HG02870 (cell line): ENCODE data around the gene MT1M.

ENCODE experiments used
- ATAC-seq: cut with Tn5 transposase; IDR thresholded peaks from one replicate; pipeline ENCODE4 v1.9.1; 2021; ENCODE audit warnings: mild to moderate bottlenecking, moderate library complexity; ENCODE audit not compliant: unreplicated experiment

The MT1M gene

DNA sequence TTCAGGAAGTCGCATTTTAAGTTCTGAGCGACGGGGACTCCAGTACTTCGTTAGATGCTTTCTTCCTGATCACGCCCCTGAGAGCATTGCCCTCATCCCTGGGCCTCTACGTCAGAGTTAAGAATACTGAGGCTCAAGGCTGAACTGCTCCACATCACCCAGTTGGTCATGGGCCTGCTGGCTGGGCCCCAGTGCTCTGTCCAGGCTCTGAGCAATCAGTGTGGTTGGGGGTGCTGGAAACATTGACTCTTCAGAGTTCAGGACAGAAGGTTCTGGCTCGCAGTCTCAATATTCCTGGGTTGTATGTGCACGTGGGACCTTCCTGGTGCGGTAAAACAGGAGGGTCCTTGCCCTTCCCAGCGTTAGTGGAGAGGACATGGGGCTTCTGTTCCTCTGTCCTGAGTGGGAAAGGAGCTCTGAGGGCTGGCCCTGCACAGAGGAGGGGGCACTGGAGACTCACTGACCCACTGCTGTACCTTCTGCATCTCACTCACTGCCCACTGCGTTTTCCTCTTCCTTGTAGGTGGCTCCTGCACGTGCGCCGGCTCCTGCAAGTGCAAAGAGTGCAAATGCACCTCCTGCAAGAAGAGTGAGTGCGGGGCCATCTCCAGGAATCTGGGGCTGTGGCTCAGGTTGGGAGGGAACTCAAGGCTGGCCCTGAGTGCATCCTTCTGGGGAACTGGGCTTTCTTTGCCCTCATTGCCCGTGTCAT is 6.4 kb upstream of the MT1M start:
- ATAC-seq: no peak

DNA sequence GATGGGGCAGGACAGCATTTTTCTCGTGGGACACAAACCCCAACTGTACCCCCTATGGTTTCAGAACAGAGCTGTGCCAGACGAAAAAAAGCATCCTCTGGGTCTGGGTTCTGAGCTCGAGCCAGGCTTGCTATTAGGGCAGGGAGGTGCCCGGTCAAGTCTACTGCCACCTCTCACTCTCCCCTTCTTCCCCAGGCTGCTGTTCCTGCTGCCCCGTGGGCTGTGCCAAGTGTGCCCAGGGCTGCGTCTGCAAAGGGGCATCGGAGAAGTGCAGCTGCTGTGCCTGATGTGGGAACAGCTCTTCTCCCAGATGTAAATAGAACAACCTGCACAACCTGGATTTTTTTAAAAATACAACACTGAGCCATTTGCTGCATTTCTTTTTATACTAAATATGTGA is 5.8 kb upstream of the MT1M start:
- ATAC-seq: no peak

DNA sequence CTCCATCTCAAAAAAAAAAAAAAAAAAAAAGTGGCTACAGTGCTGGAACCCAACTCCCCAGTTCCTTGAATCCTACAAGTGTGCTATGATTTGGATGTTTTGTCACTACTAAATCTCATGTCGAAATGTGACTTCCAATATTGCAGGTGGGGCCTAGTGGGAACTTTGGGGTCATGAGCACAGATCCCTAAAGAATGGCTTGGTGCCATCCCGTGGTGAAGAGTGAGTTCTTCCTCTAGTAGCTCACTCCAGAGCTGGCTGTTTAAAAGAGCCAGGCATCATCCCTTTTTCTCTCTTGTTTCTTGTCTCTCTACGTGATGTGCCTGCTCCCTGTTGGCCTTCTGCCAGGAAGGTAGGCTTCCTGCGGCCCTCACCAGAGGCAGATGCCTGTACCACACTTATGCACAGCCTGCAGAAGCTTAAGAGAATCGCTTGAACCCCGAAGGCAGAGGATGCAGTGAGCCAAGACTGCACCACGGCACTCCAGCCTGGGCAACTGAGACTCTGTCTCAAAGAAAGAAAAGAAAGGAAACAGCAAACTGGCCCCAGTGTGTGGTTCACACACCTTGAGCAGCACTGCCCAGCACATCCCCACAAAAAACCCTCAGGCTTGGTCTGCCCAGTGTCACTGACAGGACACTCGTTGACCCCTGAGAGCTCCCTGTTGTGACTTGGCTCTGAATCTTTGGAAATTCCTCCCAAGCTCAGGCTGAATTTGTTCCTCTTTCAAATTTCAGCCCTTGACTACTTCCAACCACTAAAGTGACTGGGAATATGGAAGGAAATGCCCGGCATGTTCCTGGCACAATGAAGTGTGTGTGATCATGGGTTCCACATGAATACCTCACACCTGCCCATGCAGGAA is 3.7 kb upstream of the MT1M start:
- ATAC-seq: no peak

DNA sequence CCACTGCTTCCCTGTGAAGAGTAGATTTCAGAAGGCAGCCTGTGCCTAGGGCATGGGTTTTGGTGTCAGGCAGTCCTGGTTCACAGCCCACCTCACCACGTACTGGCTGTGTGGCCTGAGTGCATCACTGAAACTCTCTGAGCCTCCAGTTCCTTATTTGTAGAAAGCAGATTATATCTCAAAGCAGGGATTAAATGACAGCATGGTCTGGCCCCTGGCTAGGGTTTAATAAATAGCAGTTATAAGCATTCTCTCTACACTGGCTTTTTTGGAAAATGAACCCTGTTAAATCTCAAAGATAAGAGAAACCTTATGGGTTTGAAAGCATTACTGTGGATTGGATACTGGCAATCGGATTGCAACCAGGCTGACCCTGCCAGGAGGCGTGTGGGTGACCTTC is 2.9 kb upstream of the MT1M start:
- ATAC-seq: no peak

DNA sequence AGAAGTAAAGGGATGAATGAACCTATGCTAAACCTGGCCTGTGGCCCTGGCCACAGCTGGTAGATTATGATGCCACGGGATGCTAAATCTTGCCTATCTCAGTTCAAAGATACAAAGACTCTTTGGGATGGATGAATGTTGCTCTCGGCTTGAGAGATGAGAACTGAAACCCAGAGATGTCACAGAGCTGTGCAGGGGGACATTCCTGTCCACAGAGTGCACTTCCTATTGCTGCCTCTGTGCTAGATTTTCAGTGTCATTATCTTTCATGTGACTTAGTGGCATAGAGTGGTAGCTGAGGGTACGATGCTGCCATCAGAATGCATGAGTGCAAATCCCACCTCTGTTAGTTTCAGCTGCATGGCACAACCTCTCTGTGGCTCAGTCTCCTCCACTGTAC is 2.3 kb upstream of the MT1M start:
- peak; percentile 79 for ATAC-seq

DNA sequence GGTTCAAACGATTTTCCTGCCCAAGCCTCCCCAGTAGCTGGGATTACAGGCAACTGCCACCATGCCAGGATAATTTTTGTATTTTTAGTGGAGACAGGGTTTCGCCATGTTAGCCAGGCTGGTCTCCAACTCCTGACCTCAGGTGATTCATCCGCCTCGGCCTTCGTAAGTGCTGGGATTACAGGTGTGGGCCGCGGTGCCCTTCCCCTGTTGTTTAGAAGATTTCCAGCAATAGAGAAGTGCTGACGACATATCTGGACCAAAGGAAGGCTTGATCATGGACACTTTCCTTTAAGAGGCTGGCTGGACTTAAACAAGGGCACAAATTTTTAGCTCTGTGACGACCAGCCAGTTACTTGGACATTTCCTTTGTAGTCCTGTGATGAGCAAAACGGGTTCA is 1.3 kb upstream of the MT1M start:
- no peak for ATAC-seq

DNA sequence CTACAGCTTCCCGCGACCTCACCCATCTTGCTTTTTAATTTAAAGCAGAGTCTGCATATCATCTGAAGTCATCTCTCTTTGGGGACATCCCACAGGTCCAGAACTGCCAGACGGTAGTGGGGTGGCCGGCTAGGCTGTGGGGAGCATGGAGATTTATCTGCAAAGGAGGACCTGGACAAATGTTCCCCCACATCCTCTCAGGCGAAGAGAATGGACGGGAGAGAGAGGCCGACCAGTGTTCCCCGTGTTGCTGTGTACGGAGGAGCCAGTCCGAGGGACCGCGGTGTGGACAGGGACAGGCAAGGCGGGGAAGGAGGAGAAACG is 665 bp upstream of the MT1M start:
- no peak for ATAC-seq

DNA sequence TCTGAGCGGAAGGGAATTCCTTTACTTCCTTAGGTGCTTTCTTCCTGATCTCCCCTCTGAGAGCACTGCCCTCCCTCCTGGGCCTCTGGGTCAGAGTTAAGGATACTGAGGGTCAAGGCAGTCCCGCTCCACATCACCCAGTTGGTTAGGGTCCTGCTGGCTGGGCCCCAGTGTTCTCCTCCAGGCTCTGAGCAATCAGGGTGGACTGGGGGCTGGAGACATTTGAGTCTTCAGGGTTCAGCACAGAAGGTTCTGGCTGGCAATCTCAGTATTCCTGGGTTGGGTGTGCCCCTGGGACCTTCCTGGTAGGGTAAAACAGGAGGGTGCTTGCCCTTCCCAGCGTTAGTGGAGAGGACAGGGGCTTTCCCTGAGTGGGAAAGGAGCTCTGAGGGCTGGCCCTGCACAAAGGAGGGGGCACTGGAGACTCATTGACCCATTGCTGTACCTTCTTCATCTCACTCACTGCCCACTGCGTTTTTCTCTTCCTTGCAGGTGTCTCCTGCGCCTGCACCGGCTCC is 448 bp downstream of the MT1M start:
- ATAC-seq: no peak

DNA sequence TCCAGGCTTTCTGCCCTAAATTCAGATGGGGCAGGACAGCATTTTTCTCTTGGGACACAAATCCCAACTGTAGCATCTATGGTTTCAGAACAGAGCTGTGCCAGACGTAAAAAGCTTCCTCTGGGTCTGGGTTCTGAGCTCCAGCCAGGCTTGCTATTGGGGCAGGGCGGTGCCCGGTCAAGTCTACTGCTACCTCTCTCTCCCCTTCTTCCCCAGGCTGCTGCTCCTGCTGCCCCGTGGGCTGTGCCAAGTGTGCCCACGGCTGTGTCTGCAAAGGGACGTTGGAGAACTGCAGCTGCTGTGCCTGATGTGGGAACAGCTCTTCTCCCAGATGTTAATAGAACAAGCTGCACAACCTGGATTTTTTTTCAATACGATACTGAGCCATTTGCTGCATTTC is 1.1 kb downstream of the MT1M start:
- ATAC-seq: no peak

DNA sequence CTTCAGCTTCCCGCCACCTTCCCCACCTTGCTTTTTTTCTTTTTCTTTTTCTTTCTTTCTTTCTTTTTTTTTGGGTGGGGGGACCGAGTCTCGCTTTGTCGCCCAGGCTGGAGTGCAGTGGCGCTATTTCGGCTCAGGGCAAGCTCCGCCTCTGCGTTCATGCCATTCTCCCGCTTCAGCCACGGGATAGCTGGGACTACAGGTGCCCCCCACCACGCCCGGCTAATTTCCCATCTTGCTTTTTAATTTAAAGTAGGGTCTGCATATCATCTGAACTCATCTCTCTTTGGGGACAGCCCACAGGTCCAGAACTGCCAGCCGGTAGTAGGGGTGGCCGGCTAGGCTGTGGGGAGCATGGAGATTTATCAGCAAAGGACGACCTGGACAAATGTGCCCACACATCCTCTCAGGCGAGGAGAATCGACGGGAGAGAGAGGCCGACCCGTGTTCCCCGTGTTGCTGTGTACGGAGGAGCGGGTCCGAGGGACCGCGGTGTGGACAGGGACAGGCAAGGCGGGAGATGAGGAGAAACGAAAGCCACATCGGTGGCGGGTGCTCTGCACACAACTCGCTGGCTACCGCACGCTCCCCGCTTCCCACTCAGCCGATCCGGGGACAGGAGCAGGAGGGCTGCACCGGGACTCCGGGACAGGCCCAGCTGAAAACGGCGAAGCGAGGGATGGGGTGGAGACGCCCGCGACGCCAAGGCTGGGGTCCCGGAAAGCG is 2.4 kb downstream of the MT1M start:
- ATAC-seq: no peak

DNA sequence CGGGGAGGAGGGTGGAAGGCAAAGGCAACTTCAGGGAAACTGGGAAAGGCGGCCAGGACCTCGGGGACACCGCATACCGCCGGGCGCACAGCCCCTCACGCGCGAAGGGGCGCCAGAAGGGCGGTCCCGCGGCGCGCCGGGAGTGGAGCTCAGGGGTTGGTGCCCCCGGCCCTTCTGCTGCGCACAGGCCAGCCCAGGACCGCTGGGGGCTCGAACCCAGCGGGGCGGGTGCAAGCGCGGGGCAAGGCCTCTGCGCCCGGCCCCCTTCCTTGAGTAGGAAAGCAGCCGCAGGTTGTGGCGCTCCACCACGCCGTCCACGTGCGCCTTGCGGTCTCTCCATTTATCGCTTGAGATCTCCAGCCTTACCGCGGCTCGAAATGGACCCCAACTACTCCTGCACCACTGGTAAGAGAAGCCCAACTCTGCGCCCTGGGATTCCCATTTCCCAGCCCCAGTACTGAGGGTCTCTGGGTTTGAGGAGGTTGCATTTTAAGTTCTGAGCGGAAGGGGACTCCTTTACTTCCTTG is 3.0 kb downstream of the MT1M start:
- no peak for ATAC-seq

DNA sequence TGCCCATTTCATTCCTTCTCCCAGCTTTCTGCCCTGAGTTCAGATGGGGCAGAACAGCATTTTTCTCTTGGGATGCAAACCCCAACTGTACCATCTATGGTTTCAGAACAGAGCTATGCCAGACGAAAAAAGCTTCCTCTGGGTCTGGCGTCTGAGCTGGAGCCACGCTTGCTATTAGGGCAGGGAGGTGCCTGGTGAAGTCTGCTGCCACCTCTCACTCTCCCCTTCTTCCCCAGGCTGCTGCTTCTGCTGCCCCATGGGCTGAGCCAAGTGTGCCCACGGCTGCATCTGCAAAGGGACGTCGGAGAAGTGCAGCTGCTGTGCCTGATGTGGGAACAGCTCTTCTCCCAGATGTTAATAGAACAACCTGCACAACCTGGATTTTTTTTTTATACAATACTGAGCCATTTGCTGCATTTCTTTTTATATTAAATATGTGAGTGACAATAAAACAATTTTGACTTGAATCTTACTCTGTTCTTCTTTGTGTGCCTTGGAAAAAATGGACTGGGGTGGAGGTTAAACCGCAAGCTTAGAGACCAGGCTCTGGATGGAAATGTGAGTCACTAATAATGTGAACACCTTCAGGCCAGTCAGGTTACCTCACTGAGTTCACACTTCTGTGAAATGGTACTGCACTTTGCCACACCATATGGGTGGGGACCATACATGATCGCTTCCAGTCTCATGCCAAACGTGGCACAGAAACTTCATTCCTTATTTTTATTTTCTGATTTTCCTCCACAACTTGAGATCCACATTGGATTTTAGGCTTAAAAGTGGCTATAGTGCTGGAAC is 4.4 kb downstream of the MT1M start:
- ATAC-seq: no peak

DNA sequence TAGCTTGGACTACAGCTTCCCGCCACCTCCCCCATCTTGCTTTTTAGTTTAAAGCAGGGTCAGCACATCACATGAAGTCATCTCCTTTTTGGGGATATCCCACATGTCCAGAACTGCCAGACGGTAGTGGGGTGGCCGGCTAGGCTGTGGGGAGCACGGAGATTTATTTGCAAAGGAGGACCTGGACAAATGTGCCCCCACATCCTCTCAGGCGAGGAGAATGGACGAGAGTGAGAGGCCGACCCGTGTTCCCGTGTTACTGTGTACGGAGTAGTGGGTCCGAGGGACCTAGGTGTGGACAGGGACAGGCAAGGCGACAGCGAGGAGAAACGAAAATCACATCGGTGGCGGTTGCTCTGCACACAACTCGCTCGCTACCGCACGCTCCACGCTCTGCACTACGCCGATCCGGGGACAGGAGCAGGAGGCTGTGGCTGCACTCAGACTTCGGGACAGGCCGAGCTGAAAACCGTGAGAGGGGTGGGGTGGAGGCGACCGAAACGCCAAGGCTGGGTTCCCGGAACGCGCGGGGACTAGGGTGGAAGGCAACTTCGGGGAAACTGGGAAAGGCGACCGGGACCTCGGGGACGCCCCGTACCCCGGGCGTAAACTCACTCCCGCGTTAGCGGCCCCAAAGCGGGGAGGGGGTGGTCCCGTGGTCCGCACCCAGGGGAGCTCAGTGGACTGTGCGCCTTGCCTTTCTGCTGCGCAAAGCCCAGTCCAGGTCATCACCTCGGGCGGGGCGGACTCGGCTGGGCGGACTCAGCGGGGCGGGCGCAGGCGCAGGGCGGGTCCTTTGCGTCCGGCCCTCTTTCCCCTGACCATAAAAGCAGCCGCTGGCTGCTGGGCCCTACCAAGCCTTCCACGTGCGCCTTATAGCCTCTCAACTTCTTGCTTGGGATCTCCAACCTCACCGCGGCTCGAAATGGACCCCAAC is 5.6 kb downstream of the MT1M start, which contains the start of gene MT1A:
MT1A (plus strand) TSS at position 853 of the 937 bp plus-strand sequence; CDS start at position 926, 73 bp downstream.
- no peak for ATAC-seq

DNA sequence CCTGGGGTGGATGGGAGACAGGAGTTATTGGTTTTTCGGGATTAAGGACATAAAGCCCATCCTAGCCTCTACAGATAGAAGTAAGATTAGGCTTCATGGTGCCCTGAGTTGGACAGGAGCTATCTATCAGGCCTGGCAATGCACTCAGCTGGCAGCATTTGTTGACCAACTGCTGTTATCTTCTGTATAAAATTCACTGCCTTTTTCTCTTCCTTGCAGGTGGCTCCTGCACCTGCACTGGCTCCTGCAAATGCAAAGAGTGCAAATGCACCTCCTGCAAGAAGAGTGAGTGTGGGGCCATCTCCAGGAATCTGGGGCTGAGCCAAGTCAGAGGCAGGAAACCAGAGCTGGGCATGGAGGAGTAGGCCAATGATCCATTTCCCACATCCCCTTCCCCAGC is 6.6 kb downstream of the MT1M start:
- no peak for ATAC-seq

DNA sequence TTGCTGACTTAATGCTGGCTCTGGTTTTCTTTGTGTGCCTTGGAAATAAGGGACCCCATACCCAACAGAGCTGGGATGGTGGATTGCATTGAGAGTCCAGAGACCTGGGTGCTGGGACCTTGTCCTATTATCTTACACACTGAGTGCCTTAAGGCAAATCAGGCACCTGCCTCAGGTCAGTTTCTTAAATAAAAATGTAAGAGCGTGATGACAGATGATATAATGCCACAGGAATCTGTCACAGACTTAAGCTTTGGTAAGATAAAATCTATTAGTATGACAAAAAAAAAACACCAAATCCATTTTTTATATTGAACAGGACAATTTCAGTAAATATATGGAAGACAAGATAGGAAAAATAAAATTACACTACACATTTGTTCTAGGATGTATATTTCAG is 7.6 kb downstream of the MT1M start:
- no peak for ATAC-seq

DNA sequence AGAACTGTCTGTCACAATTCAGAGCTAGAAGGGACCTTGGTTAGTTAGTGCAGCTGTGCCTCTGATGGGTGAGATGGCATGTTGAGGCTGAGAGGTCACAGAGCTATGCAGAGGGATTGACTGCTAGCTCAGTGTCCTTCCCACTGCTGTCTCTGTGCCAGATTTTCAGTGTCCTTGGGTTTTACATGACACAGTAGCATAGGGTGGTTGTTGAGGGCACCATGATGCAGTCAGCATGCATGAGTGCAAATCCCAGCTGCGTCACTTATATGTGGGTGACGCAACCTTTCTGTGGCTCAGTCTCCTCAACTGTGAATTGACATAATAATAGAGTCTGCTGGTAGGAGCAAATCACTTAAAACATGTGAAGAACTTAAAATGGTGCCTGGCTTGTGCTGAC is 8.7 kb downstream of the MT1M start:
- no peak for ATAC-seq

DNA sequence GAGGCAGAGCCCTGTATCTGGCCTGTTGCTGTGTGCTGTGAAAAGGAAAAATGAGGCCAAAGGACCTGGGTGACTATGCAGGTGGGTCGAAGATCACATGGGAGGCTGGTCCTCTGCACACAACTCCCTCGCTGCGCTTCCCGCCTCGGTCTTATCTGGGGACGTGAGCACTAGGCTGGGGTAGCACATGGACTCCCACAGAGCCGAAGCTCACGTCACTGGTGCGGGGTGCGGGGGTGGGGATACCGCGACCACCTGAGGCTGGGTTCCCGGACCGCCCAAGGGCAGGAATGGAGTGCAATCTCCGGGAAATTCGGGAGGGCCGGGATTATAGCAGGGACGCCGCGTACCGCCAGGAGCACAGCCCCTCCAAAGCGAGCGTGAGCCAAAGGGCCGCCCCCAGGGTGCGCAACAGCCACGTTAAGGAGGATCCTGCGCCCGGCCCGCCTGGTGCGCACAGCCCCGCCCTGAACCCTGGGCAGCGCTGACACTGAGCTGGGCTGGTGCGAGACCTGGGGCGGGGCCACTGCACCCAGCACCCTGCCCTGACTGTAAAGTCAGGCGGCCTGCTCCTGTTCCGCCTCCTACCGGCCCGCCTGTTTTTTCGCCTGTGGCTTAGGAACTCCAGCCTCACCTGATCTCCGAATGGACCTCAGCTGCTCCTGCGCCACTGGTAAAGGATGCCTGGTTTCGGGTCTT is 10.8 kb downstream of the MT1M start:
- no peak for ATAC-seq

DNA sequence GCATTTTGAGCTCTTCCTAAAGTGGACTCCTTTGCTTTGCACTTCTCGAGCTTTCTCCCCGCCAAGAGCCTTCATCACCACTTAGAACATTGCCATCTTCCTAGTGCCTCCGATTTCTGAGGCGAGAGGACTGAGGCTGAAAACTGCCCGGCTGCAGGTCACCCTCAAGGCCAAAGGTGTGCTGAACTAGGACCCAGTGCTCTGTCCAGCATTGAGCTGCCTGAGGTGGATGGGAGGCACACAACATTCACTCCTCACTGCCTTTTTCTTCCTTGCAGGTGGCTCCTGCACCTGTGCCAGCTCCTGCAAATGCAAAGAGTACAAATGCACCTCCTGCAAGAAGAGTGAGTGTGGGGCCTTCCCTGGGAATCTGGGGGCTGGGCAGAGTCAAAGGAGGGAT is 11.4 kb downstream of the MT1M start:
- no peak for ATAC-seq

DNA sequence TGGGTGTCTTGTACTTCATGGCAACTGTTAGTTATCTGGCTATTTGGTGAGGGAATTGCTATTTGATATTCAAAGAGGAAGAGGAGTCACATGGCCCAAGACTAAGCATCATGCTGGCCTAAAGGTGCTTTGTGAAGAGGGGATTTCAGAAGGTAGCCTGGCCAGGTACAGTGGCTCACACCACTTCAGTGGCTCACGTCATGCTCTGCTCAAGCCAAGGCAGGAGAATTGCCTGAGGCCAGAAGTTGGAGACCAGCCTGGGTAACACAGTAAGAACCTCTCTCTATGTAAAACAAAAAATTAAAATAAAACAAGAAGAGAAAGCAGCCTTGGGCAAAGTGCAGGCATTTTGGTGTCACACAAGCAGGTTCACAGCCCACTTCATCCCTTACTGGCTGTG is 12.9 kb downstream of the MT1M start:
- ATAC-seq: no peak
